Bronchial epithelial cell (primary cell): ENCODE results near the gene LMO1. TPM values are rescaled to one million over a fixed set of nuclear protein-coding genes. Genes with fewer than 3 reads are reported as not detected.

ENCODE experiments used
- DNase-seq: peaks from one replicate; pipeline ENCODE4 v3.0.0-alpha.2; 2010; ENCODE audit warnings: low read depth
- FAIRE-seq: peaks from 2 replicates; lab custom pipeline; 2011; peaks lifted over from hg19 to GRCh38; lab: Jason Lieb, UNC
- H3K27me3 ChIP-seq: 2 replicates; pipeline ENCODE4 v1.5.1; 2011; ENCODE audit warnings: low read length; ENCODE audit not compliant: control insufficient read depth, insufficient read depth
- H3K36me3 ChIP-seq: 2 replicates; pipeline ENCODE4 v1.5.1; 2011; ENCODE audit warnings: low read length; ENCODE audit not compliant: control insufficient read depth, insufficient read depth
- H3K4me3 ChIP-seq: 2 replicates; pipeline ENCODE4 v1.5.1; 2011; ENCODE audit warnings: mild to moderate bottlenecking, low read depth, low read length, control low read depth
- CTCF ChIP-seq: IDR thresholded peaks from 2 replicates; pipeline ENCODE4 v1.5.1; 2011; ENCODE audit warnings: mild to moderate bottlenecking, moderate library complexity, low read length, control low read depth, inconsistent platforms; ENCODE audit not compliant: insufficient read depth, severe bottlenecking
- total RNA-seq: library from RNA; depleted of rRNA; stranded (reverse); fragments of >200 nt; gene quantifications from 2 replicates; pipeline ENCODE4 v1.2.1, GENCODE V29; 2014

LMO1 gene
- total RNA-seq, result not detected in 2 replicates

- no peaks in the 10 kb centered on the region for H3K36me3 ChIP-seq
- DNase-seq (peak; percentile 58), FAIRE-seq (no peak)
- peak; percentile 95 for TF ChIP-seq CTCF
- H3K27me3 ChIP-seq, result peaks cover 32% of the 10 kb centered on the region
- peak within 1 kb of the TSS; percentile 22 for H3K4me3 ChIP-seq
Observed at GRCh38 chr11:8263769-8264410, at the start of gene LMO1. Gene LMO1, minus strand, starts transcription at chr11:8263878. Its CDS starts 516 bp downstream, at chr11:8263362.

- Histone ChIP-seq H3K4me3 (no peak overlapping the region), H3K27me3 (no peaks in the 10 kb centered on the region), H3K36me3 (no peaks in the 10 kb centered on the region)
- FAIRE-seq (no peak), DNase-seq (no peak)
- TF ChIP-seq CTCF, result no peak
Observed at GRCh38 chr11:8312986-8313385, 49.3 kb upstream of the LMO1 start.

- FAIRE-seq (no peak), DNase-seq (no peak)
- no peak for TF ChIP-seq CTCF
- no peaks in the 10 kb centered on the region for H3K36me3 ChIP-seq
- H3K4me3 ChIP-seq, result no peak overlapping the region
- no peaks in the 10 kb centered on the region for H3K27me3 ChIP-seq
Observed at GRCh38 chr11:8311366-8311765, 47.7 kb upstream of the LMO1 start.

GRCh38 chr11:8310743-8311298 is 47.1 kb upstream of the LMO1 start:
- no peak for FAIRE-seq
- no peak for DNase-seq
- no peaks in the 10 kb centered on the region for H3K36me3 ChIP-seq
- TF ChIP-seq CTCF, result no peak
- no peak overlapping the region for H3K4me3 ChIP-seq
- H3K27me3 ChIP-seq, result no peaks in the 10 kb centered on the region

- FAIRE-seq, result no peak
Observed at GRCh38 chr11:8309862-8310261, 46.2 kb upstream of the LMO1 start.

More at GRCh38 chr11:8309862-8310261, 46.2 kb upstream of the LMO1 start:
- Histone ChIP-seq H3K27me3 (no peaks in the 10 kb centered on the region), H3K36me3 (no peaks in the 10 kb centered on the region), H3K4me3 (no peak overlapping the region)
- TF ChIP-seq CTCF, result peak; percentile 79
- DNase-seq, result peak; percentile 41
